Neuronal stem cell (in vitro differentiated cells): ENCODE data around the gene PUDP.
"Not testable (repeated sequence)": the region's sequence is repeated elsewhere in the genome, so short reads cannot be mapped to it uniquely, and the experiment has no call there.

ENCODE experiments used
- DNase-seq: peaks from one replicate; pipeline ENCODE4 v3.0.0-alpha.2; 2013; ENCODE audit warnings: low spot score
- H2AFZ ChIP-seq: one replicate; pipeline ENCODE4 v1.6.1; 2013; ENCODE audit warnings: mild to moderate bottlenecking, low read length, inconsistent platforms
- H2AK5ac ChIP-seq: 2 replicates; pipeline ENCODE4 v1.6.1; 2013; ENCODE audit warnings: low read depth, mild to moderate bottlenecking, inconsistent platforms, low read length, moderate library complexity, mixed read lengths
- H2BK120ac ChIP-seq: 2 replicates; pipeline ENCODE4 v1.6.1; 2013; ENCODE audit warnings: low read depth, mild to moderate bottlenecking, inconsistent platforms, low read length, moderate library complexity, mixed read lengths
- H2BK12ac ChIP-seq: one replicate; pipeline ENCODE4 v1.6.1; 2013; ENCODE audit warnings: low read length, inconsistent platforms
- H2BK15ac ChIP-seq: 2 replicates; pipeline ENCODE4 v1.6.1; 2013; ENCODE audit warnings: mild to moderate bottlenecking, low read length, inconsistent platforms, mixed read lengths
- H2BK5ac ChIP-seq: one replicate; pipeline ENCODE4 v1.6.1; 2013; ENCODE audit warnings: inconsistent platforms, mild to moderate bottlenecking, low read length, moderate library complexity
- H3K14ac ChIP-seq: one replicate; pipeline ENCODE4 v1.6.1; 2013; ENCODE audit warnings: low read length, inconsistent platforms
- H3K18ac ChIP-seq: 2 replicates; pipeline ENCODE4 v1.6.1; 2013; ENCODE audit warnings: low read length, inconsistent platforms
- H3K23ac ChIP-seq: 2 replicates; pipeline ENCODE4 v1.6.1; 2013; ENCODE audit warnings: low read depth, mild to moderate bottlenecking, mixed read lengths, low read length, inconsistent platforms; ENCODE audit not compliant: poor library complexity
- H3K27ac ChIP-seq: replicated peaks from 3 replicates; pipeline ENCODE4 v1.5.1; 2013; ENCODE audit warnings: low read length, inconsistent platforms
- H3K27me3 ChIP-seq, 3 experiments: 2 replicates each; pipeline ENCODE4 v1.6.1; 2013; ENCODE audit warnings: low read length in 3 of 3, mild to moderate bottlenecking in 2 of 3, inconsistent platforms in 1 of 3, low read depth in 1 of 3, mixed read lengths in 1 of 3, moderate library complexity in 1 of 3; ENCODE audit not compliant: control insufficient read depth in 3 of 3, insufficient read depth in 3 of 3
- H3K36me3 ChIP-seq, 2 donors: replicated peaks in 1 of 2; 2 replicates each; pipeline ENCODE4 v1.6.1; 2013; ENCODE audit warnings: low read length in 2 of 2; ENCODE audit not compliant: control insufficient read depth in 2 of 2, insufficient read depth in 2 of 2
- H3K4ac ChIP-seq: 2 replicates; pipeline ENCODE4 v1.6.1; 2013; ENCODE audit warnings: inconsistent platforms, mild to moderate bottlenecking, low read length, moderate library complexity
- H3K4me1 ChIP-seq, 2 donors: 1 replicate in 1 of 2; 2 replicates in 1 of 2; pipeline ENCODE4 v1.6.1; 2013; ENCODE audit warnings: low read length in 2 of 2, low read depth in 1 of 2; ENCODE audit not compliant: control insufficient read depth in 2 of 2, insufficient read depth in 1 of 2
- H3K4me2 ChIP-seq: one replicate; pipeline ENCODE4 v1.6.1; 2013; ENCODE audit warnings: mild to moderate bottlenecking, low read length, inconsistent platforms; ENCODE audit not compliant: insufficient read depth, poor library complexity, severe bottlenecking
- H3K4me3 ChIP-seq, 2 donors: 2 replicates each; pipeline ENCODE4 v1.5.1; 2013; ENCODE audit warnings: low read length in 2 of 2, mild to moderate bottlenecking in 2 of 2, inconsistent platforms in 1 of 2, moderate library complexity in 1 of 2
- H3K79me1 ChIP-seq: one replicate; pipeline ENCODE4 v1.6.1; 2013; ENCODE audit warnings: low read depth, mild to moderate bottlenecking, inconsistent platforms, low read length, moderate library complexity
- H3K9ac ChIP-seq: one replicate; pipeline ENCODE4 v1.6.1; 2013; ENCODE audit warnings: mild to moderate bottlenecking, low read depth, low read length, inconsistent platforms; ENCODE audit not compliant: poor library complexity
- H3K9me3 ChIP-seq, 2 donors: replicated peaks in 1 of 2; 2 replicates each; pipeline versions ENCODE3 to v1.6.1; 2013; ENCODE audit warnings: low read length in 2 of 2, mild to moderate bottlenecking in 2 of 2, inconsistent platforms in 1 of 2, low read depth in 1 of 2, mixed read lengths in 1 of 2, moderate library complexity in 1 of 2; ENCODE audit not compliant: control insufficient read depth in 2 of 2, insufficient read depth in 1 of 2
- H4K8ac ChIP-seq: one replicate; pipeline ENCODE4 v1.6.1; 2013; ENCODE audit warnings: low read depth, mild to moderate bottlenecking, inconsistent platforms, low read length, moderate library complexity
- H4K91ac ChIP-seq: one replicate; pipeline ENCODE4 v1.6.1; 2013; ENCODE audit warnings: low read length, low read depth, mild to moderate bottlenecking, inconsistent platforms; ENCODE audit not compliant: poor library complexity
- WGBS, 2 donors: extraction: QIAGEN DNeasy Blood & Tissue Kit; methylation state at CpG; one replicate each; pipeline ENCODE4 v1.1.7; 2013; ENCODE audit warnings: missing lambda C conversion rate in 2 of 2, mixed read lengths in 1 of 2; ENCODE audit not compliant: insufficient read length in 2 of 2, insufficient replicate concordance in 1 of 2; ENCODE audit errors: extremely low coverage in 2 of 2; 5-methylcytosine and 5-hydroxymethylcytosine counted together

Gene PUDP

GRCh38 chrX:7178859-7179258 is 30.9 kb upstream of the PUDP start:
- not testable (repeated sequence) for H3K14ac ChIP-seq, H3K27me3 ChIP-seq, H3K23ac ChIP-seq, H3K9me3 ChIP-seq, H3K9ac ChIP-seq, H3K18ac ChIP-seq, H3K36me3 ChIP-seq, H3K4me1 ChIP-seq, H2BK15ac ChIP-seq, H4K8ac ChIP-seq, H2BK12ac ChIP-seq, H3K4ac ChIP-seq, H3K27ac ChIP-seq, DNase-seq, H3K4me3 ChIP-seq, H2AK5ac ChIP-seq, H4K91ac ChIP-seq, H2AFZ ChIP-seq, H2BK5ac ChIP-seq, H3K79me1 ChIP-seq, H3K4me2 ChIP-seq, H2BK120ac ChIP-seq
- no CpG with 5 or more reads among the region's 2 CpGs for WGBS, 2 donors

GRCh38 chrX:7170898-7171297 is 22.9 kb upstream of the PUDP start:
- Histone ChIP-seq H4K8ac (no peak overlapping the region), H2BK5ac (no peak overlapping the region)

GRCh38 chrX:7169627-7170026 is 21.7 kb upstream of the PUDP start:
- Histone ChIP-seq H4K8ac (no peak overlapping the region), H2AK5ac (no peak overlapping the region)

More at GRCh38 chrX:7170898-7171297, 22.9 kb upstream of the PUDP start:
- H3K23ac ChIP-seq = no peak overlapping the region
- H3K36me3 ChIP-seq = no peaks in the 10 kb centered on the region
- no peak overlapping the region for H3K4me3 ChIP-seq
- H3K9me3 ChIP-seq = no peaks in the 10 kb centered on the region
- H2BK120ac ChIP-seq = no peak overlapping the region
- no peak overlapping the region for H2AFZ ChIP-seq
- no peak overlapping the region for H3K4ac ChIP-seq
- H3K79me1 ChIP-seq = no peaks in the 10 kb centered on the region
- H3K4me1 ChIP-seq = no peaks in the 10 kb centered on the region
- no CpG with 5 or more reads among the region's 3 CpGs for WGBS, 2 donors
- H3K14ac ChIP-seq = no peak overlapping the region
- no peak overlapping the region for H2BK15ac ChIP-seq
- H2BK12ac ChIP-seq = no peak overlapping the region
- no peak overlapping the region for H2AK5ac ChIP-seq
- no peak overlapping the region for H4K91ac ChIP-seq
- no peak overlapping the region for H3K9ac ChIP-seq
- H3K27ac ChIP-seq = no peak overlapping the region
- no peak for DNase-seq
- H3K18ac ChIP-seq = no peak overlapping the region
- no peaks in the 10 kb centered on the region for H3K27me3 ChIP-seq
- H3K4me2 ChIP-seq = no peak overlapping the region

GRCh38 chrX:7168371-7168770 is 20.4 kb upstream of the PUDP start:
- DNase-seq = no peak

More at GRCh38 chrX:7169627-7170026, 21.7 kb upstream of the PUDP start:
- Histone ChIP-seq H3K27me3 (no peaks in the 10 kb centered on the region), H3K79me1 (no peaks in the 10 kb centered on the region), H3K4me2 (no peak overlapping the region), H3K4me1 (no peaks in the 10 kb centered on the region), H3K14ac (no peak overlapping the region), H2AFZ (no peak overlapping the region), H2BK5ac (no peak overlapping the region), H4K91ac (no peak overlapping the region), H3K4ac (no peak overlapping the region), H2BK120ac (no peak overlapping the region), H3K9me3 (no peaks in the 10 kb centered on the region), H3K27ac (no peak overlapping the region), H2BK12ac (no peak overlapping the region), H3K9ac (no peak overlapping the region), H3K36me3 (no peaks in the 10 kb centered on the region), H3K18ac (no peak overlapping the region), H2BK15ac (no peak overlapping the region), H3K23ac (no peak overlapping the region), H3K4me3 (no peak overlapping the region)
- DNase-seq = no peak
- no CpG with 5 or more reads among the region's 3 CpGs for WGBS, 2 donors

More at GRCh38 chrX:7168371-7168770, 20.4 kb upstream of the PUDP start:
- Histone ChIP-seq H3K4ac (no peak overlapping the region), H3K14ac (no peak overlapping the region), H3K79me1 (no peaks in the 10 kb centered on the region), H3K36me3 (no peaks in the 10 kb centered on the region), H2BK5ac (no peak overlapping the region), H2BK12ac (no peak overlapping the region), H3K27me3 (no peaks in the 10 kb centered on the region), H3K9me3 (no peaks in the 10 kb centered on the region), H2AK5ac (no peak overlapping the region), H4K8ac (no peak overlapping the region), H2BK15ac (no peak overlapping the region), H3K23ac (no peak overlapping the region), H3K9ac (no peak overlapping the region), H3K4me3 (no peak overlapping the region), H2BK120ac (no peak overlapping the region), H4K91ac (no peak overlapping the region), H3K18ac (no peak overlapping the region), H3K27ac (no peak overlapping the region), H3K4me1 (no peaks in the 10 kb centered on the region), H3K4me2 (no peak overlapping the region), H2AFZ (no peak overlapping the region)
- WGBS, 2 donors = no CpG with 5 or more reads among the region's 1 CpG
